SU-DHL-6 (cell line): ENCODE measurements around the gene BFSP1.

Experiments
- EZH2phosphoT487 ChIP-seq: fragments of 200-600 bp; sonication (generic), shearing (Covaris generic); conservative IDR thresholded peaks from 2 replicates; pipeline ENCODE4 v1.6.1; 2018; ENCODE audit warnings: mild to moderate bottlenecking, antibody characterized with exemption, low read length, moderate library complexity, mixed read lengths
- TF ChIP-seq, protein P1 (sequence below): fragments of 200-600 bp; sonication (generic); IDR thresholded peaks from one replicate; pipeline ENCODE4 v1.5.1; 2017; ENCODE audit warnings: antibody characterized with exemption, mild to moderate bottlenecking, low read length, moderate library complexity; ENCODE audit not compliant: insufficient read depth, poor library complexity, severe bottlenecking

- TF ChIP-seq, protein P1, sequence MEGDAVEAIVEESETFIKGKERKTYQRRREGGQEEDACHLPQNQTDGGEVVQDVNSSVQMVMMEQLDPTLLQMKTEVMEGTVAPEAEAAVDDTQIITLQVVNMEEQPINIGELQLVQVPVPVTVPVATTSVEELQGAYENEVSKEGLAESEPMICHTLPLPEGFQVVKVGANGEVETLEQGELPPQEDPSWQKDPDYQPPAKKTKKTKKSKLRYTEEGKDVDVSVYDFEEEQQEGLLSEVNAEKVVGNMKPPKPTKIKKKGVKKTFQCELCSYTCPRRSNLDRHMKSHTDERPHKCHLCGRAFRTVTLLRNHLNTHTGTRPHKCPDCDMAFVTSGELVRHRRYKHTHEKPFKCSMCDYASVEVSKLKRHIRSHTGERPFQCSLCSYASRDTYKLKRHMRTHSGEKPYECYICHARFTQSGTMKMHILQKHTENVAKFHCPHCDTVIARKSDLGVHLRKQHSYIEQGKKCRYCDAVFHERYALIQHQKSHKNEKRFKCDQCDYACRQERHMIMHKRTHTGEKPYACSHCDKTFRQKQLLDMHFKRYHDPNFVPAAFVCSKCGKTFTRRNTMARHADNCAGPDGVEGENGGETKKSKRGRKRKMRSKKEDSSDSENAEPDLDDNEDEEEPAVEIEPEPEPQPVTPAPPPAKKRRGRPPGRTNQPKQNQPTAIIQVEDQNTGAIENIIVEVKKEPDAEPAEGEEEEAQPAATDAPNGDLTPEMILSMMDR = no peak
- TF ChIP-seq EZH2phosphoT487 = no peak
These were observed 33.2 kb downstream of the BFSP1 start for GRCh38 chr20:17497821-17498580.
